Suprapubic skin (tissue), 4 donors: ENCODE measurements around the gene TMEM179B. TPM values are rescaled to one million over a fixed set of nuclear protein-coding genes. Genes with fewer than 3 reads are reported as not detected.
A peak's percentile ranks its signal among the peaks of the same experiment; 100 is the strongest.

Experiments
- DNase-seq, 2 donors: peaks; one replicate each; pipeline ENCODE4 v3.0.0-alpha.2; 2019; ENCODE audit warnings: low spot score in 2 of 2
- H3K27ac ChIP-seq: fragments of 200-600 bp; sonication (generic); one replicate; pipeline ENCODE4 v1.5.1; 2019
- H3K27me3 ChIP-seq: fragments of 200-600 bp; sonication (generic); one replicate; pipeline ENCODE4 v1.5.1; 2019
- H3K36me3 ChIP-seq: fragments of 200-600 bp; sonication (generic); one replicate; pipeline ENCODE4 v1.5.1; 2019
- H3K4me1 ChIP-seq: fragments of 200-600 bp; sonication (generic); one replicate; pipeline ENCODE4 v1.5.1; 2019
- H3K4me3 ChIP-seq: fragments of 200-600 bp; sonication (generic); one replicate; pipeline ENCODE4 v1.5.1; 2019; ENCODE audit warnings: mild to moderate bottlenecking
- H3K9me3 ChIP-seq: fragments of 200-600 bp; sonication (generic); one replicate; pipeline ENCODE4 v1.5.1; 2019
- EP300 ChIP-seq: sonication (generic); formaldehyde crosslinking; IDR thresholded peaks from one replicate; pipeline ENCODE4 v1.6.1; 2017; ENCODE audit warnings: antibody characterized with exemption
- POLR2A ChIP-seq, 2 donors: fragments of 450-650 bp; IDR thresholded peaks; one replicate each; pipeline ENCODE4 v1.6.1; 2017; ENCODE audit warnings: antibody characterized with exemption in 2 of 2, mild to moderate bottlenecking in 2 of 2, moderate library complexity in 2 of 2
- POLR2AphosphoS5 ChIP-seq, 3 donors: sonication (generic); formaldehyde crosslinking; IDR thresholded peaks; one replicate each; pipeline ENCODE4 v1.6.1; 2017; ENCODE audit warnings: antibody characterized with exemption in 3 of 3
- WGBS: methylation state at CpG from one replicate; pipeline ENCODE4 v1.1.5; 2018; 5-methylcytosine and 5-hydroxymethylcytosine counted together
- total RNA-seq, 4 donors: library from RNA; depleted of rRNA; stranded (reverse); fragments of >200 nt; gene quantifications; one replicate each; pipeline ENCODE4 v1.1.0, GENCODE V29; 2016
- TF ChIP-seq, protein P1 (sequence below), 2 donors: fragments of 200-600 bp in 1 of 2; fragments of 450-650 bp in 1 of 2; sonication (generic) in 1 of 2; IDR thresholded peaks; one replicate each; pipeline ENCODE4 v1.5.1; 2016 to 2019; ENCODE audit warnings: antibody characterized with exemption in 2 of 2, mild to moderate bottlenecking in 1 of 2, moderate library complexity in 1 of 2

Gene TMEM179B
- total RNA-seq, 4 donors from 2014 or later: 37.6 to 72.6 (median 59.8) TPM

GRCh38 chr11:62830904-62831519 lies 43.8 kb downstream of the TMEM179B start:
- peaks cover 42% of the 10 kb centered on the region for H3K36me3 ChIP-seq
- WGBS: 3% methylated on average over 18 of the region's 33 CpGs
- H3K4me1 ChIP-seq: peaks cover 37% of the 10 kb centered on the region
- peak in 1 of 2 donors; percentile 75 for DNase-seq
- H3K4me3 ChIP-seq: peak overlapping the region; percentile 88
- peak overlapping the region; percentile 91 for H3K27ac ChIP-seq
- no peaks in the 10 kb centered on the region for H3K9me3 ChIP-seq
- no peak for TF ChIP-seq POLR2AphosphoS5 (IDR thresholded peaks at IDR 0.05)
- TF ChIP-seq EP300: no peak
- TF ChIP-seq POLR2A (IDR thresholded peaks at IDR 0.05): no peak
- TF ChIP-seq, protein P1, sequence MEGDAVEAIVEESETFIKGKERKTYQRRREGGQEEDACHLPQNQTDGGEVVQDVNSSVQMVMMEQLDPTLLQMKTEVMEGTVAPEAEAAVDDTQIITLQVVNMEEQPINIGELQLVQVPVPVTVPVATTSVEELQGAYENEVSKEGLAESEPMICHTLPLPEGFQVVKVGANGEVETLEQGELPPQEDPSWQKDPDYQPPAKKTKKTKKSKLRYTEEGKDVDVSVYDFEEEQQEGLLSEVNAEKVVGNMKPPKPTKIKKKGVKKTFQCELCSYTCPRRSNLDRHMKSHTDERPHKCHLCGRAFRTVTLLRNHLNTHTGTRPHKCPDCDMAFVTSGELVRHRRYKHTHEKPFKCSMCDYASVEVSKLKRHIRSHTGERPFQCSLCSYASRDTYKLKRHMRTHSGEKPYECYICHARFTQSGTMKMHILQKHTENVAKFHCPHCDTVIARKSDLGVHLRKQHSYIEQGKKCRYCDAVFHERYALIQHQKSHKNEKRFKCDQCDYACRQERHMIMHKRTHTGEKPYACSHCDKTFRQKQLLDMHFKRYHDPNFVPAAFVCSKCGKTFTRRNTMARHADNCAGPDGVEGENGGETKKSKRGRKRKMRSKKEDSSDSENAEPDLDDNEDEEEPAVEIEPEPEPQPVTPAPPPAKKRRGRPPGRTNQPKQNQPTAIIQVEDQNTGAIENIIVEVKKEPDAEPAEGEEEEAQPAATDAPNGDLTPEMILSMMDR (IDR thresholded peaks at IDR 0.05): no peak
- no peaks in the 10 kb centered on the region for H3K27me3 ChIP-seq

DNA sequence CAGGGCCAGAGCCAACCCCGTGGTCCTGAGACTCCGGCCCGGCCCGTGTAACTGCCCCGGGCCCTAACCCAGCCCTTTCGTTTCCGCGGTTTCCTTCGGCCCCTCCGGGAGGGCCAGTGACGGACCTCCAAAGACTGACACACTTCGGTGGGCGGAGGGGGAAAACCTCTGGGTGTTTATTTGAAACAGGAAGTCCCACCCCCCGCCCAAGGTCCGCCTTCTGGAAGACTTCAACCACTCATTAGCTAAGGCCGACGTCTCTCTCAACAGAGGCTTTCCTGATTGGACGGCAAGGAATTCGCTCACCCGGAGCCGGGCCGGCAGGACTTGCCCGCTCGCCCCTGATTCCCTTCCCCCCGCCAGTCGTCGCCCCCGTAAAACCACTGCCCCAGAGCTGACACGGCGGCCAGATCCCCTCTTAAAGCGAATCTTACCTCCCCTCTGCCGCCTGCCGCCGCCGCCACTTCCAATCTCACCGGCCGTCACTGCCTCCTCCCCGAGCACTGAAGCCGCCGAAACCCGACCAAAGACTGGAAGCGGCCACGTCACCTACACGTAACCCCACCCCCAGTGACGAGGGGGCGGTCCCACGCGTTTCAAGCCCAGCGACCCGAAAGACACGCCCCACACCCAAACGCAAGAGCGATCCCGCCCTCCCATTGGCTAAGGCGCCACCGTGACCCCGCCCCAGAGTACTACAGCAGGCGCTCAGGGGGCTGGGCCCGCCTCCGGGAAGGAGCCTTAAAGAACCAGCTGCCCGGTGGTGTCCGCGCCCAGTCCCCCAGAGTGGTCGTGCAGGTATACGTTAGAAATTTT lies 44.5 kb downstream of the TMEM179B start, which contains the start of gene STX5:
Gene STX5 (minus strand): TSS at position 532 of the 816 bp plus-strand sequence. CDS start 808 bp downstream, outside the sequence.
- WGBS: under 1% methylated on average over 44 of the region's 65 CpGs

DNA sequence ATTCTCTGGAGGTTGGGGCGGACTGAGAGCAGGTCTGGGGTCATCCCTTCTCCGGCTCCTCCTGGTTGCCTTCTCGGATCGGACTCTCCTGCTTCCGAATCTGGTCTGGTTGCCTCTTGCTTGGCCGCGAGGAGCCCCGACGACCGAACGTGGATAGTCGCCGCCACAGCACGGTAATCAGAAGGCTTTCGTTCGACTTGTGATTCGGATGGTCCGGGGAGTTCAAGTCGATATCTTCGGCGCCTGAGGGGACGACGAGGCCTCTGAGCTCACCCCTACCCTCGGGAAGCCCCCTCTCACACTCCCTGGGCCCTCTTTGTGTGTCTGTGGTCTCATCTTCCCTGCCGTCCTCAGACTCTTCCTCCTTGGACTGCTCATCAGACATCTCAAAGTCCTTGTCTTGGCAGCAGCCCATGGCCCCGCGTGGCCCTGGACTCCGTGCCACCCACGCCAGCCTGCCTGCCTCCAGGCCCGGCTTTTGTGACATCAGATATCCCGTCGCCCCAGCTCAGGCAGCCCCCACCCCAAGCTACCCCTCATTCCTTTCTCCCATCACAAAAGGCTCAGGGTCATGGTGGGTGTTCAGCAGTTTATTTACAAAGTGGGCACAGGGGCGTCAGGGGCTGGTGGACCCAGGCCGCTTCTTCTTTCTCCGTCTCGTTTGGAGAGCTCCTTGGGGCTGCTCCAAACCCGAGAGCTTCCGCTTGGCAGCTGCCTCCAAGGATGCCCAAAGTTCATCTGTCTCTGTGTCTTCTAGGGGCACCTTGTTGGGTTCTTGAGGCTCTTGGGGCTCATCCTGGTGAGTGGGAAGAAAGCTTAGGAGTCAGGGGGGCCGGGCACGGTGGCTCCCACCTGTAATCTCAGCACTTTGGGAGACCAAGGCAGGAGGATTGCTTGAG lies 45.4 kb downstream of the TMEM179B start, which contains the start of gene TEX54:
Gene TEX54 (minus strand): TSS at position 506 of the 899 bp plus-strand sequence.
- peaks cover 47% of the 10 kb centered on the region for H3K4me1 ChIP-seq
- peak; percentile 79 to 80 for DNase-seq

More for the DNA sequence above, 44.5 kb downstream of the TMEM179B start, which contains the start of gene STX5:
- peak; percentile 100 for DNase-seq
- H3K36me3 ChIP-seq: peaks cover 38% of the 10 kb centered on the region
- peak; percentile 73 to 88 for TF ChIP-seq POLR2A (IDR thresholded peaks at IDR 0.05)
- TF ChIP-seq, protein P1 (IDR thresholded peaks at IDR 0.05): no peak
- TF ChIP-seq POLR2AphosphoS5 (IDR thresholded peaks at IDR 0.05): peak in 2 of 3 donors; percentile 27 to 29
- no peak for TF ChIP-seq EP300
- no peaks in the 10 kb centered on the region for H3K9me3 ChIP-seq
- H3K27me3 ChIP-seq: no peaks in the 10 kb centered on the region
- H3K4me3 ChIP-seq: peak within 1 kb of the TSS; percentile 88
- peak within 1 kb of the TSS; percentile 91 for H3K27ac ChIP-seq
- peaks cover 40% of the 10 kb centered on the region for H3K4me1 ChIP-seq

GRCh38 chr11:62835336-62835735 lies 48.1 kb downstream of the TMEM179B start:
- H3K9me3 ChIP-seq: no peaks in the 10 kb centered on the region
- H3K27me3 ChIP-seq: no peaks in the 10 kb centered on the region
- DNase-seq: no peak
- H3K27ac ChIP-seq: no peak overlapping the region
- peaks cover 25% of the 10 kb centered on the region for H3K36me3 ChIP-seq
- peaks cover 50% of the 10 kb centered on the region for H3K4me1 ChIP-seq
- TF ChIP-seq EP300 (no peak), POLR2A (IDR thresholded peaks at IDR 0.05) (no peak)
- WGBS: 88% methylated on average over 8 of the region's 8 CpGs
- no peak overlapping the region for H3K4me3 ChIP-seq

More for the DNA sequence above, 45.4 kb downstream of the TMEM179B start, which contains the start of gene TEX54:
- 11% methylated on average over 39 of the region's 40 CpGs for WGBS
- Histone ChIP-seq H3K27ac (peak within 1 kb of the TSS; percentile 91), H3K9me3 (no peaks in the 10 kb centered on the region), H3K4me3 (peak within 1 kb of the TSS; percentile 88), H3K27me3 (no peaks in the 10 kb centered on the region), H3K36me3 (peaks cover 31% of the 10 kb centered on the region)
- TF ChIP-seq, protein P1 (IDR thresholded peaks at IDR 0.05): no peak
- TF ChIP-seq EP300 (no peak), POLR2A (IDR thresholded peaks at IDR 0.05) (no peak), POLR2AphosphoS5 (IDR thresholded peaks at IDR 0.05) (no peak)
